Measurements from ENCODE around the gene SLC7A7.

DNA sequence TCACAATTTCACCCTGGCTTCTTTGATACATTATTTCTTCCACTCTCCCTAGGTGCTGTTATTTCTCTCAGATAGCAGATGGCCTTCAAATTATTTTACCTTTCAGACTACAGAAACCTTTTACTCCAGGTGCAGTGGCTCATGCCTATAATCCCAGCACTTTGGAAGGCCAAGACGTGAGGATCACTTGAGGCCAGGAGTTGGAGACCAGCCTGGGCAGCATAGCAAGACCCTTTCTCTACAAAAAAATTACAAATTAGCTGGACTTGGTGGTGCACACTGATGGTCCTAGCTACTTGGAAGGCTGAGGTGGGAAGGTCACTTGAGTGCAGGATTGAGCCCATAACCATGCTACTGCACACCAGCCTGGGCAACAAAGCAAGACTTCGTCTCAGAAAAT, 23.1 kb downstream of the SLC7A7 start:
- TF ChIP-seq, protein P1, sequence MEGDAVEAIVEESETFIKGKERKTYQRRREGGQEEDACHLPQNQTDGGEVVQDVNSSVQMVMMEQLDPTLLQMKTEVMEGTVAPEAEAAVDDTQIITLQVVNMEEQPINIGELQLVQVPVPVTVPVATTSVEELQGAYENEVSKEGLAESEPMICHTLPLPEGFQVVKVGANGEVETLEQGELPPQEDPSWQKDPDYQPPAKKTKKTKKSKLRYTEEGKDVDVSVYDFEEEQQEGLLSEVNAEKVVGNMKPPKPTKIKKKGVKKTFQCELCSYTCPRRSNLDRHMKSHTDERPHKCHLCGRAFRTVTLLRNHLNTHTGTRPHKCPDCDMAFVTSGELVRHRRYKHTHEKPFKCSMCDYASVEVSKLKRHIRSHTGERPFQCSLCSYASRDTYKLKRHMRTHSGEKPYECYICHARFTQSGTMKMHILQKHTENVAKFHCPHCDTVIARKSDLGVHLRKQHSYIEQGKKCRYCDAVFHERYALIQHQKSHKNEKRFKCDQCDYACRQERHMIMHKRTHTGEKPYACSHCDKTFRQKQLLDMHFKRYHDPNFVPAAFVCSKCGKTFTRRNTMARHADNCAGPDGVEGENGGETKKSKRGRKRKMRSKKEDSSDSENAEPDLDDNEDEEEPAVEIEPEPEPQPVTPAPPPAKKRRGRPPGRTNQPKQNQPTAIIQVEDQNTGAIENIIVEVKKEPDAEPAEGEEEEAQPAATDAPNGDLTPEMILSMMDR (conservative IDR thresholded peaks at IDR 0.05): no peak
- no peak for TF ChIP-seq EZH2 (IDR thresholded peaks at IDR 0.05; ENCODE audit: low read depth)

Measured in PC-9 (cell line).